ENCODE results near the gene TEX2. TPM values are rescaled to one million over a fixed set of nuclear protein-coding genes. Genes with fewer than 3 reads are reported as not detected.
A peak's percentile ranks its signal among the peaks of the same experiment; 100 is the strongest.

TEX2 gene
- total and polyA plus RNA-seq, 2 of the 13 experiments (the other 11 are each of a cell fraction or from before 2014, with no cell fraction given), result 21.4 to 37.7 TPM

DNA sequence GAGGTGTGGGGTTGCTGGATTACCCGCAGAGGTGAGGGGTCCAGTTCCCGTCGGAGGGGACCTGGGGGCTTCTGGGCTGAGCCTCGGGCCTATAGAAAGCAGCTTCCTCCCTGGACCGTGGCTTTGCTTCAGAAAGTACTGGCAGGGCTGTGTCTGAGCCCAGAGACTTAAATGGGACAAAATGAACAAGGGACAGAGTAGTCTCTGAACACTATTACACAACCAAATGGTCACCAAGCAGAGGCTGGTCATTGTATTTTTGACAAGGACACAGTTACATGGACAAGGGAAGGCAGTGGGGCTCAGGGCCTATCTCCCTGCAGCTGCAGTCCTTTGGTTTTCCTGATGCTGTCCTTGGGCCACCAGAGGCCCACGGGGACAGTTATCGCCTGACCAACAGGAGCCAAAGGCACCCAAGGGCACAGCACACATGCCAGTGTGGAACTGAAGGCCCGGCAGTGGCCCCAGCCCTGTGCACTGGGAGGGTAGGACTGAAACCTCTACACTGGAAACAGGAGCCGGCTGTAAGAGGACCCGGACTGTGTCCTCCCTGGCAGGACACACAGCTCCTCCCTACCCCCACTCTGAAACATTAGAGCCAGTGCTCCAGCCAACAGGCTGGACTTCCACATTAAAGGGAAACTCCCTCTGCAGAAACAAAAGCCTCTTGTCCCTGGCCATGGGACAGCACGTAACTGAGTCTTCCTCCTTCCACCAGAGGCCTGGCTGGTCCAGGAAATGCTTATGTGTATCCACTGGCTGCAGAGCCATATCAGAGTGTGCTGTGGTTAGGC lies 107.1 kb downstream of the TEX2 start (continued):
- TF ChIP-seq ZNF761 (CRISPR knock-in tag; conservative IDR thresholded peaks at IDR 0.05) (0 out of 2 replicates have a peak, but pooled peaks have one; percentile 61), CCAR2 (optimal IDR thresholded peaks at IDR 0.05; ENCODE audit: low read depth, low read length) (no peak), RORA (CRISPR knock-in tag; IDR thresholded peaks at IDR 0.05) (no peak), THAP8 (CRISPR knock-in tag; IDR thresholded peaks at IDR 0.05; ENCODE audit: borderline replicate concordance) (no peak), TGIF2 (CRISPR knock-in tag; IDR thresholded peaks at IDR 0.05) (0 out of 2 replicates have a peak, but pooled peaks have one; percentile 41), SRSF1 (optimal IDR thresholded peaks at IDR 0.05; ENCODE audit: low read depth, low read length) (peak; percentile 90), ZC3H13 (CRISPR knock-in tag; IDR thresholded peaks at IDR 0.05) (no peak), NR2C2 (CRISPR knock-in tag; IDR thresholded peaks at IDR 0.05; ENCODE audit: borderline replicate concordance) (peak; percentile 41; the same call in 1 of the 2 replicates), AFF4 (CRISPR knock-in tag; IDR thresholded peaks at IDR 0.05) (no peak), SKI (IDR thresholded peaks at IDR 0.05; ENCODE audit: partially characterized antibody) (peak; percentile 49), PTBP1 (IDR thresholded peaks at IDR 0.05; ENCODE audit: low read depth, low read length, poor library complexity, severe bottlenecking) (no peak), ZNF672 (CRISPR knock-in tag; IDR thresholded peaks at IDR 0.05) (no peak), AGO2 (optimal IDR thresholded peaks at IDR 0.05; ENCODE audit: low read depth, low read length) (peak; percentile 73)
- TF ChIP-seq, protein P1, sequence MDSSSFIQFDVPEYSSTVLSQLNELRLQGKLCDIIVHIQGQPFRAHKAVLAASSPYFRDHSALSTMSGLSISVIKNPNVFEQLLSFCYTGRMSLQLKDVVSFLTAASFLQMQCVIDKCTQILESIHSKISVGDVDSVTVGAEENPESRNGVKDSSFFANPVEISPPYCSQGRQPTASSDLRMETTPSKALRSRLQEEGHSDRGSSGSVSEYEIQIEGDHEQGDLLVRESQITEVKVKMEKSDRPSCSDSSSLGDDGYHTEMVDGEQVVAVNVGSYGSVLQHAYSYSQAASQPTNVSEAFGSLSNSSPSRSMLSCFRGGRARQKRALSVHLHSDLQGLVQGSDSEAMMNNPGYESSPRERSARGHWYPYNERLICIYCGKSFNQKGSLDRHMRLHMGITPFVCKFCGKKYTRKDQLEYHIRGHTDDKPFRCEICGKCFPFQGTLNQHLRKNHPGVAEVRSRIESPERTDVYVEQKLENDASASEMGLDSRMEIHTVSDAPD (CRISPR knock-in tag; IDR thresholded peaks at IDR 0.05), result peak; percentile 70; the same call in 1 of the 2 replicates

Measured in HepG2 (cell line).